HG03045 (cell line): Measurements from ENCODE around the gene PLOD2.

Experiments used
- ATAC-seq: cut with Tn5 transposase; IDR thresholded peaks from one replicate; pipeline ENCODE4 v1.9.1; 2021; ENCODE audit warnings: mild to moderate bottlenecking, moderate library complexity; ENCODE audit not compliant: unreplicated experiment

Gene PLOD2

GRCh38 chr3:146160964-146161662 is at the start of gene PLOD2:
TSS of gene PLOD2 (minus strand) at chr3:146161184. CDS start at chr3:146160989, 195 bp downstream.
- peak; percentile 47 for ATAC-seq

GRCh38 chr3:146209371-146209770 is 48.4 kb upstream of the PLOD2 start:
- ATAC-seq, result no peak

GRCh38 chr3:146203776-146204175 is 42.8 kb upstream of the PLOD2 start:
- ATAC-seq, result no peak

GRCh38 chr3:146200461-146201220 is 39.7 kb upstream of the PLOD2 start:
- no peak for ATAC-seq

- ATAC-seq, result no peak
These were observed 38.8 kb upstream of the PLOD2 start for GRCh38 chr3:146199762-146200161.

GRCh38 chr3:146196789-146197188 is 35.8 kb upstream of the PLOD2 start:
- ATAC-seq, result no peak

GRCh38 chr3:146195605-146196004 is 34.6 kb upstream of the PLOD2 start:
- ATAC-seq, result no peak

GRCh38 chr3:146195030-146195429 is 34.0 kb upstream of the PLOD2 start:
- ATAC-seq, result no peak

GRCh38 chr3:146191051-146191450 is 30.1 kb upstream of the PLOD2 start:
- no peak for ATAC-seq

- peak; percentile 89 for ATAC-seq
These were observed 28.7 kb upstream of the PLOD2 start for GRCh38 chr3:146189519-146190173.

- ATAC-seq, result no peak
These were observed 26.5 kb upstream of the PLOD2 start for GRCh38 chr3:146187334-146187950.

- ATAC-seq, result no peak
These were observed 23.4 kb upstream of the PLOD2 start for GRCh38 chr3:146184241-146185015.

- no peak for ATAC-seq
These were observed 20.2 kb upstream of the PLOD2 start for GRCh38 chr3:146181216-146181615.

- ATAC-seq, result no peak
These were observed 19.4 kb upstream of the PLOD2 start for GRCh38 chr3:146180376-146180775.

GRCh38 chr3:146178006-146178689 is 17.2 kb upstream of the PLOD2 start:
- ATAC-seq, result no peak

GRCh38 chr3:146177519-146177918 is 16.5 kb upstream of the PLOD2 start:
- no peak for ATAC-seq

- ATAC-seq, result no peak
These were observed 16.1 kb upstream of the PLOD2 start for GRCh38 chr3:146177072-146177471.

GRCh38 chr3:146172586-146172985 is 11.6 kb upstream of the PLOD2 start:
- ATAC-seq, result no peak

GRCh38 chr3:146170591-146170990 is 9.6 kb upstream of the PLOD2 start:
- no peak for ATAC-seq

GRCh38 chr3:146169891-146170290 is 8.9 kb upstream of the PLOD2 start:
- no peak for ATAC-seq
